ENCODE data around the gene TRMT10C. TPM values are rescaled to one million over a fixed set of nuclear protein-coding genes. Genes with fewer than 3 reads are reported as not detected.

The TRMT10C gene
- total and polyA plus RNA-seq, 2 donors (not counting 1 experiment from before 2014, with no cell fraction given) = 13.2 to 25.3 TPM

DNA sequence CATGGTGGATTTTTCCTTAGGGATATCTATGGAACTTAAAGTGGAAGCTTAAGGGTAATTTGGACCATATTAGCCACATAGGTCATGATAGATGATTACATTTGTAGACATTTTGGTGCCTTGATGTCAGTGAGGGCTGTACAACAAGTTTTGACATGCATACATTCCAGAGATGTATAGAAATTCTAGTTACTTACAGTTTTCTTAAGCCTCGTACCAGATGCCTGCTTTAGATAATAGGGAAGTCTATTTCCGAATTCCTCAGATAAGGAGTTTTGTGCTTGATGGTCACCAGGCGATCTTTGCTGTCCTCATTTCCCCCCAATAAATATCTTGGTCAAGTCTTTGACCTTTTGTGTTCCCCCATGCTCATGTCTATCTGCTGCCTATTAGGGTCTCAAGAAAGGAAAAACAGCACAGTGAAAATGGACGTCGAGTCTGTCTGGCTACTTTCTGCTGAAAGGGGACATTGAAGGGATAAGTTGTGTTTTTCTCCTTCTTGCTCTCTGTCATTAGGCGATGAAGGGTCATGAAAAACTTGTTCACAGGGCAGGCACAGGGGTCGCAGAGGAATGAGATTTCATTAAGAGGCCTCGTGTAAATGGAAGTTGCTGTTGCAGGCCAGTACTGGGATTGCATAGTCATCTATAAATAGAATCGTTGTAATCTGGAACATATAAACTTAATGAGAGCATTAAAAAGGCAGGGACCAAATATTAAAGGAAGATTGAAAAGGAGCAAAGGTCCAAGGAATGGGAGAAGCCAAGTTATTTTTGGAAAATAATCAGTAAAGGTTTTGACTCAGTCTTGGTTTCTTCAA is 28.7 kb upstream of the TRMT10C start:
- Histone ChIP-seq H4K20me1 (ENCODE audit: control insufficient read depth, insufficient read depth, low read length, poor library complexity, severe bottlenecking) (no peaks in the 10 kb centered on the region), H2AFZ (ENCODE audit: insufficient read depth, low read depth, low read length, poor library complexity, severe bottlenecking) (no peak overlapping the region), H3K79me2 (ENCODE audit: control insufficient read depth, insufficient read depth, low read length) (no peaks in the 10 kb centered on the region), H3K36me3 (replicated peaks in 1 of 2; ENCODE audit: control extremely low read depth in 1 of 2, control insufficient read depth in 1 of 2, extremely low read depth in 1 of 2, insufficient read depth in 2 of 2, low read length in 1 of 2) (no peaks in the 10 kb centered on the region), H3K27ac (ENCODE audit: low read length in 2 of 2) (no peak overlapping the region), H3K4me3 (ENCODE audit: control extremely low read depth in 1 of 5, extremely low read depth in 1 of 5, insufficient read depth in 1 of 5, low read depth in 2 of 5, low read length in 4 of 5) (no peak overlapping the region), H3K9ac (ENCODE audit: low read length) (no peak overlapping the region), H3K4me1 (ENCODE audit: control insufficient read depth in 2 of 2, insufficient read depth in 2 of 2, low read length in 2 of 2) (no peaks in the 10 kb centered on the region), H3K9me3 (ENCODE audit: control extremely low read depth in 1 of 3, control insufficient read depth in 2 of 3, insufficient read depth in 1 of 3, low read length in 2 of 3) (peaks cover 0 to 4% (median 0%) of the 10 kb centered on the region in 3 donors), H3K27me3 (replicated peaks in 1 of 4; ENCODE audit: control extremely low read depth in 1 of 4, control insufficient read depth in 3 of 4, insufficient read depth in 4 of 4, low read length in 3 of 4) (no peaks in the 10 kb centered on the region), H3K4me2 (replicated peaks; ENCODE audit: low read depth, low read length, poor library complexity, severe bottlenecking) (no peak overlapping the region)
- 100% methylated on average over 6 of the region's 9 CpGs for WGBS (ENCODE audit: insufficient coverage)
- no peak for DNase-seq
- no peak overlapping the region for H3K4me3 Mint-ChIP-seq
- intact Hi-C loops (cut with micrococcal nuclease) = no loop called here
- no peaks in the 10 kb centered on the region for H3K9me3 Mint-ChIP-seq (ENCODE audit: insufficient read depth)
- ChIA-PET CTCF (no interaction called here), POLR2A (no interaction called here)
- peaks cover 11% of the 10 kb centered on the region for H3K27me3 Mint-ChIP-seq
- no peak for ATAC-seq (ENCODE audit: low read depth)
- H3K4me1 Mint-ChIP-seq = peaks cover 4% of the 10 kb centered on the region
- no peak overlapping the region for H3K27ac Mint-ChIP-seq
- TF ChIP-seq EZH2 (IDR thresholded peaks at IDR 0.05; ENCODE audit: borderline replicate concordance, insufficient read depth, low read depth, low read length, poor library complexity, severe bottlenecking) = no peak
- TF ChIP-seq, protein P1, sequence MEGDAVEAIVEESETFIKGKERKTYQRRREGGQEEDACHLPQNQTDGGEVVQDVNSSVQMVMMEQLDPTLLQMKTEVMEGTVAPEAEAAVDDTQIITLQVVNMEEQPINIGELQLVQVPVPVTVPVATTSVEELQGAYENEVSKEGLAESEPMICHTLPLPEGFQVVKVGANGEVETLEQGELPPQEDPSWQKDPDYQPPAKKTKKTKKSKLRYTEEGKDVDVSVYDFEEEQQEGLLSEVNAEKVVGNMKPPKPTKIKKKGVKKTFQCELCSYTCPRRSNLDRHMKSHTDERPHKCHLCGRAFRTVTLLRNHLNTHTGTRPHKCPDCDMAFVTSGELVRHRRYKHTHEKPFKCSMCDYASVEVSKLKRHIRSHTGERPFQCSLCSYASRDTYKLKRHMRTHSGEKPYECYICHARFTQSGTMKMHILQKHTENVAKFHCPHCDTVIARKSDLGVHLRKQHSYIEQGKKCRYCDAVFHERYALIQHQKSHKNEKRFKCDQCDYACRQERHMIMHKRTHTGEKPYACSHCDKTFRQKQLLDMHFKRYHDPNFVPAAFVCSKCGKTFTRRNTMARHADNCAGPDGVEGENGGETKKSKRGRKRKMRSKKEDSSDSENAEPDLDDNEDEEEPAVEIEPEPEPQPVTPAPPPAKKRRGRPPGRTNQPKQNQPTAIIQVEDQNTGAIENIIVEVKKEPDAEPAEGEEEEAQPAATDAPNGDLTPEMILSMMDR (IDR thresholded peaks at IDR 0.05) = no peak

DNA sequence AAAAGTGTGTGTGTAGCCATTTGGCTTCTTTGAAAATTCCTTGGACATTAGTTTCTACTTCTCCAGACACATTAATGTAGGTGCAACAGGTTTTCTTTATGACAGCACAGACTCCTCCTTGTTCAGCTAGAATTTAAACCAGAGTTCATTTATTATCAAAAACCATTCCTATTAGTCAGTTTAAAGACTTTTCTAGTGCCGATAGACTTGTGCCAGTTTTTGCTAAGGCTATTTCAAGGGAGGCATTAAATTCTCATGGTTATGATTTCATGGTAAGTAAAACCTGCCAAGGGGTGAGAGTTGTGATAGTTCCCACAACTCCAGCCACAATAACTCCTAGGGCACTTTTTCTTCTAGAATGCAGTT is 28.1 kb upstream of the TRMT10C start:
- Histone ChIP-seq H3K9ac (ENCODE audit: low read length) (no peak overlapping the region), H2AFZ (ENCODE audit: insufficient read depth, low read depth, low read length, poor library complexity, severe bottlenecking) (no peak overlapping the region), H3K9me3 (ENCODE audit: control extremely low read depth in 1 of 3, control insufficient read depth in 2 of 3, insufficient read depth in 1 of 3, low read length in 2 of 3) (peaks cover 0 to 4% (median 0%) of the 10 kb centered on the region in 3 donors), H3K27me3 (replicated peaks in 1 of 4; ENCODE audit: control extremely low read depth in 1 of 4, control insufficient read depth in 3 of 4, insufficient read depth in 4 of 4, low read length in 3 of 4) (no peaks in the 10 kb centered on the region), H4K20me1 (ENCODE audit: control insufficient read depth, insufficient read depth, low read length, poor library complexity, severe bottlenecking) (no peaks in the 10 kb centered on the region), H3K4me1 (ENCODE audit: control insufficient read depth in 2 of 2, insufficient read depth in 2 of 2, low read length in 2 of 2) (no peaks in the 10 kb centered on the region), H3K79me2 (ENCODE audit: control insufficient read depth, insufficient read depth, low read length) (no peaks in the 10 kb centered on the region), H3K36me3 (replicated peaks in 1 of 2; ENCODE audit: control extremely low read depth in 1 of 2, control insufficient read depth in 1 of 2, extremely low read depth in 1 of 2, insufficient read depth in 2 of 2, low read length in 1 of 2) (no peaks in the 10 kb centered on the region), H3K4me2 (replicated peaks; ENCODE audit: low read depth, low read length, poor library complexity, severe bottlenecking) (no peak overlapping the region), H3K4me3 (ENCODE audit: control extremely low read depth in 1 of 5, extremely low read depth in 1 of 5, insufficient read depth in 1 of 5, low read depth in 2 of 5, low read length in 4 of 5) (no peak overlapping the region), H3K27ac (ENCODE audit: low read length in 2 of 2) (no peak overlapping the region)
- CTCF ChIA-PET = no interaction called here
- Mint-ChIP-seq H3K4me3 (no peak overlapping the region), H3K9me3 (ENCODE audit: insufficient read depth) (no peaks in the 10 kb centered on the region), H3K27ac (no peak overlapping the region), H3K27me3 (peaks cover 11% of the 10 kb centered on the region), H3K4me1 (peaks cover 4% of the 10 kb centered on the region)
- WGBS (ENCODE audit: insufficient coverage) = no CpG with 5 or more reads among the region's 1 CpG
- DNase-seq (no peak), ATAC-seq (ENCODE audit: low read depth) (no peak)
- no peak for TF ChIP-seq EZH2 (IDR thresholded peaks at IDR 0.05; ENCODE audit: borderline replicate concordance, insufficient read depth, low read depth, low read length, poor library complexity, severe bottlenecking)
- TF ChIP-seq, protein P1 (IDR thresholded peaks at IDR 0.05) = no peak
- intact Hi-C loops (cut with micrococcal nuclease) = no loop called here
- POLR2A ChIA-PET = no interaction called here

Data from B cell (primary cell).